SK-N-MC (cell line): ENCODE measurements around the gene PCSK5.

Source experiments
- DNase-seq: peaks from one replicate; pipeline ENCODE4 v3.0.0-alpha.2; 2011; ENCODE audit warnings: low read depth, low spot score
- H3K27ac ChIP-seq: fragments of 200-600 bp; sonication (generic); 2 replicates; pipeline ENCODE4 v1.5.1; 2016; ENCODE audit warnings: mixed run types
- H3K36me3 ChIP-seq: fragments of 200-600 bp; sonication (generic); 2 replicates; pipeline ENCODE4 v1.6.1; 2017; ENCODE audit warnings: antibody characterized with exemption, low read length, mixed read lengths; ENCODE audit not compliant: insufficient read depth
- H3K4me3 ChIP-seq: fragments of 200-600 bp; sonication (generic); 2 replicates; pipeline ENCODE4 v1.5.1; 2016
- H3K9ac ChIP-seq: fragments of 200-600 bp; sonication (generic); 2 replicates; pipeline ENCODE4 v1.8.0; 2017; ENCODE audit warnings: mixed run types, mixed read lengths; ENCODE audit not compliant: insufficient read length
- H3K9me3 ChIP-seq: fragments of 200-600 bp; sonication (generic); 2 replicates; pipeline ENCODE4 v1.6.1; 2017; ENCODE audit warnings: low read depth, mild to moderate bottlenecking, antibody characterized with exemption, low read length, moderate library complexity, mixed read lengths
- EZH2 ChIP-seq: fragments of 200-600 bp; sonication (generic); IDR thresholded peaks from one replicate; pipeline ENCODE4 v1.6.1; 2017; ENCODE audit warnings: antibody characterized with exemption
- FOXP2 ChIP-seq: optimal IDR thresholded peaks from 2 replicates; pipeline ENCODE3; 2011; ENCODE audit warnings: mild to moderate bottlenecking, moderate library complexity; ENCODE audit not compliant: insufficient read depth; ENCODE audit errors: extremely low read length, control extremely low read depth
- POLR2AphosphoS5 ChIP-seq: IDR thresholded peaks from 2 replicates; pipeline ENCODE4 v1.6.1; 2012; ENCODE audit warnings: mild to moderate bottlenecking, low read depth, low read length, borderline replicate concordance

The PCSK5 gene

GRCh38 chr9:76003041-76003440 lies 112.6 kb downstream of the PCSK5 start:
- Histone ChIP-seq H3K4me3 (no peak overlapping the region), H3K9me3 (no peaks in the 10 kb centered on the region), H3K36me3 (no peaks in the 10 kb centered on the region), H3K9ac (no peak overlapping the region), H3K27ac (no peak overlapping the region)
- DNase-seq = no peak
- no peak for TF ChIP-seq EZH2
- TF ChIP-seq POLR2AphosphoS5 = no peak
- TF ChIP-seq FOXP2 = no peak

GRCh38 chr9:76004526-76004925 lies 114.1 kb downstream of the PCSK5 start:
- Histone ChIP-seq H3K9ac (no peak overlapping the region), H3K36me3 (no peaks in the 10 kb centered on the region), H3K4me3 (no peak overlapping the region), H3K9me3 (no peaks in the 10 kb centered on the region), H3K27ac (peak overlapping the region; percentile 37)
- no peak for TF ChIP-seq FOXP2
- no peak for TF ChIP-seq EZH2
- no peak for TF ChIP-seq POLR2AphosphoS5
- no peak for DNase-seq

GRCh38 chr9:76007935-76008334 lies 117.5 kb downstream of the PCSK5 start:
- H3K36me3 ChIP-seq = no peaks in the 10 kb centered on the region
- H3K4me3 ChIP-seq = no peak overlapping the region
- no peak for DNase-seq
- no peak for TF ChIP-seq EZH2
- no peak for TF ChIP-seq FOXP2
- no peak for TF ChIP-seq POLR2AphosphoS5
- H3K9ac ChIP-seq = no peak overlapping the region
- no peak overlapping the region for H3K27ac ChIP-seq
- no peaks in the 10 kb centered on the region for H3K9me3 ChIP-seq

GRCh38 chr9:76013809-76014208 lies 123.3 kb downstream of the PCSK5 start:
- DNase-seq = no peak
- no peak overlapping the region for H3K4me3 ChIP-seq

GRCh38 chr9:76018235-76018634 lies 127.8 kb downstream of the PCSK5 start:
- no peaks in the 10 kb centered on the region for H3K36me3 ChIP-seq
- no peak for DNase-seq
- H3K9ac ChIP-seq = no peak overlapping the region
- no peak overlapping the region for H3K4me3 ChIP-seq
- TF ChIP-seq POLR2AphosphoS5 (no peak), FOXP2 (no peak), EZH2 (no peak)
- no peak overlapping the region for H3K27ac ChIP-seq
- H3K9me3 ChIP-seq = no peaks in the 10 kb centered on the region

More at GRCh38 chr9:76013809-76014208, 123.3 kb downstream of the PCSK5 start:
- H3K9me3 ChIP-seq = no peaks in the 10 kb centered on the region
- TF ChIP-seq POLR2AphosphoS5 = no peak
- no peak for TF ChIP-seq EZH2
- TF ChIP-seq FOXP2 = no peak
- H3K36me3 ChIP-seq = no peaks in the 10 kb centered on the region
- H3K9ac ChIP-seq = no peak overlapping the region
- no peak overlapping the region for H3K27ac ChIP-seq

- Histone ChIP-seq H3K36me3 (no peaks in the 10 kb centered on the region), H3K9me3 (no peaks in the 10 kb centered on the region), H3K9ac (no peak overlapping the region), H3K27ac (no peak overlapping the region), H3K4me3 (no peak overlapping the region)
- no peak for DNase-seq
- no peak for TF ChIP-seq FOXP2
- no peak for TF ChIP-seq EZH2
- TF ChIP-seq POLR2AphosphoS5 = no peak
These were observed 128.3 kb downstream of the PCSK5 start for GRCh38 chr9:76018761-76019160.

- no peak overlapping the region for H3K27ac ChIP-seq
- H3K9ac ChIP-seq = no peak overlapping the region
- H3K9me3 ChIP-seq = no peaks in the 10 kb centered on the region
- no peak overlapping the region for H3K4me3 ChIP-seq
- DNase-seq = no peak
- TF ChIP-seq FOXP2 (no peak), POLR2AphosphoS5 (no peak), EZH2 (no peak)
- peaks cover 2% of the 10 kb centered on the region; the same call in 1 of the 2 replicates for H3K36me3 ChIP-seq
These were observed 130.2 kb downstream of the PCSK5 start for GRCh38 chr9:76020652-76021051.

GRCh38 chr9:76022317-76022716 lies 131.8 kb downstream of the PCSK5 start:
- Histone ChIP-seq H3K36me3 (peaks cover 2% of the 10 kb centered on the region; the same call in 1 of the 2 replicates), H3K4me3 (no peak overlapping the region), H3K9me3 (no peaks in the 10 kb centered on the region), H3K9ac (no peak overlapping the region), H3K27ac (no peak overlapping the region)
- TF ChIP-seq POLR2AphosphoS5 = no peak
- no peak for TF ChIP-seq EZH2
- no peak for TF ChIP-seq FOXP2
- no peak for DNase-seq

- H3K27ac ChIP-seq = no peak overlapping the region
- peaks cover 2% of the 10 kb centered on the region; the same call in 1 of the 2 replicates for H3K36me3 ChIP-seq
- H3K9me3 ChIP-seq = no peaks in the 10 kb centered on the region
- H3K9ac ChIP-seq = no peak overlapping the region
- DNase-seq = no peak
- no peak for TF ChIP-seq EZH2
- no peak for TF ChIP-seq FOXP2
- no peak for TF ChIP-seq POLR2AphosphoS5
- H3K4me3 ChIP-seq = no peak overlapping the region
These were observed 133.3 kb downstream of the PCSK5 start for GRCh38 chr9:76023715-76024195.
